Measurements from ENCODE around the gene NFX1.
"Not testable (repeated sequence)": the region's sequence is repeated elsewhere in the genome, so short reads cannot be mapped to it uniquely, and the experiment has no call there.

NFX1 gene

DNA sequence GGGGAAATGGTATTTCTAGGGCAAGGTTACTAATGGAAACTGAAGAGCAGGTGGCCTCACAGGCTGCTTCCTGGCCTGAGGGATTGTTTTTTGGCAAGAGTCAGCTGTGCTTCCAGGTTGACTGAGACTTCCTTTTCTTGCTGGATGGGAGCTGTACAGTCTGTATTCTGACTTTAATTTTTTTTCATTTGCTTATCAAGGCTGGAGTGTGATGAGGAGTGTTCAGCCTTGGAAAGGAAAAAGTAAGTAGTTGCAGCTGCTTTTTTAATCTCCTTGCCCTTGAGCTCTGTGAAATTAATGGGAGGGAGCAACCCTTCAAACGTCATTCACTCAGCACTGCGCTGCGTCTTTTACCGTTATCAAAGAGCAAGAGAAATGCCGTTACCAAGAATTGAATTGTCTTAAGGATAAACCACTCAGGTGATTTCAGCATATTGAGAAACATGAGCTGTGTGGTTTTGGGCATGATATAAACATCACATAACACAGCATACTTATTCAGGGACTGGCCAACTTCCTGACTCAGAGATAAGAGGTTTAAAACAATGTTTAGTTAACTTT lies 64.4 kb downstream of the NFX1 start:
- in situ Hi-C loops (cut with MboI; ENCODE audit: low sequenced_read_pairs), result no loop called here

DNA sequence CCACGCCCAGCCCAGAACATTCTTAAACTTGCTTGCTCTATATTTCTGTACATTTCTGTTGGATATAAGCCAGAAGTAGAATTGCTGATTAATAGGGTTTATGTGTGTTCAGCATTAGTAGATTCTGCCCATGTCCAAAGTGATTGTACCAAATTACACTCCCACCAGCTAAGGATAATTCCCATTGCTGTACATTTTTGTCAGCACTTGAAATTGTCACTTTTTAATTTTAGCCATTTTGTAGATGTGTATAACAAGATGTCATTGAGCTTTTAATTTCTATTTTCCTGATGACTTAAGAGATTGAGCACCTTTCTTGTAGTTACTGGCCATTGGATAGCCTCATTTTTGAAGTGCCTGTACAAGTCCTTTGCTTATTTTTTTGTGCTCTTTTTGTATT lies 65.6 kb downstream of the NFX1 start:
- in situ Hi-C loops (cut with MboI; ENCODE audit: low sequenced_read_pairs), result no loop called here

DNA sequence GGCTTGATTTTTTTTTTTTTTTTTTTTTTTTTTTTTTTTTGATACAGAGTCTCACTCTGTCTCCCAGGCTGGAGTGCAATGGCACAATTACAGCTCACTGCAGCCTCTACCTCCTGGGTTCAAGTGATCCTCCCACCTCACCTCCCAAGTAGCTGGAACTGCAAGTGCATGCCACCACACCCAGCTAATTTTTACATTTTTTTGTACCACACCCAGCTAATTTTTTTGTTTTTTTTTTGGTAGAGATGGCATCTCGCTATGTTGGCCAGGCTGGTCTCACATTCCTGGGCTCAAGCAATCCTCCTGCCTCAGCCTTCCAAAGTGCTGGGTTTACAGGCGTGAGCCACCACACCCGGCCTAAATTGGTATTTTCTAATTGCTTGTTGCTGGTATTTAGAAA lies 68.3 kb downstream of the NFX1 start:
- in situ Hi-C loops (cut with MboI; ENCODE audit: low sequenced_read_pairs), result not testable (repeated sequence)

DNA sequence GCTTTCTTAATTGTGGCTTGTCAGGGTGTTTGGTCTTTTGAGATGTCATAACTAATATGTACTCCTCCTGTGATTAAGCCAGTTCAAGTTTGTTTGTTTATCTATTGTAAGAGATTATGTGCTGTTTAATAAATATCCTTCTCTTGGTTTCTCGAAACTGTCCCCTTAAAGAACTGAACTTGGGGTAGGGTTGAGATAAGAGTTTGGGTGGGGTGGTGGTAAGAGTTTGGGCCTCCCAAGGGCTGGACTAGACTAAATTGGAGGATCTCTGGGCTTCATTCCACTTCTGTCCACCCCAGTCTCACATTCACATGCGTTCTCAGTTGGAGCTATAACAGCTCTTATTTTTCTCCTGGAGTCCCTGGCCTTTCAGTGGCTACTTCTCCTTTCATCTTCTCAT lies 73.8 kb downstream of the NFX1 start:
- in situ Hi-C loops (cut with MboI; ENCODE audit: low sequenced_read_pairs), result no loop called here

DNA sequence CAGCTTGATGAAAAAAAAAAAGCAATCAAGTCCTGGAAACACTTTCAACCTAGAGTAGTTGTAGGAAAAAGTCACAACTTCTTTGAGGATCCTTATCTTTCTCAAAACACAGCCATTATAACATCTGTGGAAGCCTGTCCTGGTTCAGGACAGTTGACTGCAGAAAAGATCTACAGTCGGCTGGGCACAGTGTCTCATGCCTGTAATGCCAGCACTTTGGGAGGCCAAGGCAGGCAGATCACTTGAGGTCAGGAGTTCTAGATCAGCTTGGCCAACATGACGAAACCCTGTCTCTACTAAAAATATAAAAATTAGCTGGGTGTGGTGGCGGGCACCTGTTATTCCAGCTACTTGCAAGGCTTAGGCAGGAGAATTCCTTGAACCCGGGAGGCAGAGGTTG lies 74.5 kb downstream of the NFX1 start:
- in situ Hi-C loops (cut with MboI; ENCODE audit: low sequenced_read_pairs), result not testable (repeated sequence)

DNA sequence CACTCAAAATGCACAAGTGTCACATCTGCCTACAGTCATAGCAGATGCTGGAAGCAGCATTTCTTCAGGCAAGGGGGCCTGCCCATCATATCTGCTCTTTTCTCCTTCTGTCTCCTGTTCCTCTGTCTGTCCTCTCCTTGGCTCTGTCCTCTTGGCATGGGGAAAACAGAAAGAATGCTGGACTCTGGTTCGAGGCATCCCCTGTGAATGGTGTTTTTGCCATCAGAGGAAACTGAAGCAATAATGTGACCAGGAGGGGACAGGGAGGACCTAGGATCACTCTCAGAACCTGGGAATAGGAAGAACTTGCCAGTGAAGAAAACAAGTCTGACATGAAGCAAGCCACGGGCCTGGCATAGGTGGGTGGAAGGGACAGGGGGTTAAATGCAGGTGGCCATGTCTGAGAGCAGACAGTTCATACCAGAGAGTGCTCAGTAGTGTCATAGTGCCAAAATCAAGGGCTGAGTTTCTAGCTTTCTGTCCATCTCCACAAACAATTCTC lies 76.7 kb downstream of the NFX1 start:
- in situ Hi-C loops (cut with MboI; ENCODE audit: low sequenced_read_pairs), result no loop called here

DNA sequence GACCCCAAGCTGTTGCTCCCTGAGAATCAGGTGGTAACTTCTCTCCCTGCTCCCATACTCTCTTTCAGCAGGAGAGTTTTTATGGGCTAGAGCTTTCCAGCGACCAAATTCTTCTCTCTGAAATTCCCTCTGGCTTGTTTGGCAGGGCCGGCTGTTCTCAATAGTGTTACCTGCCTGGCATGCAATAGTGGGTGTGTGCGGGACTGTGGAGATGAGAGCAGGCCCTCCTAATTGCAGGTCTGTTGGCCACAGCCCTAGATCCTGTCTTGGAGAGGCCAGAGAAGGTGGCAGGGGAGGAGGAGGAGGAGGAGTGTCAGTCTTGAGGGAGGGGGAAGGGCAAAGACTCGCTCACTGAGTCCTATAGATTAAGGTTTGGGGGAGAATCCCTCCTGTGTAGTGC lies 82.6 kb downstream of the NFX1 start:
- in situ Hi-C loops (cut with MboI; ENCODE audit: low sequenced_read_pairs), result no loop called here

DNA sequence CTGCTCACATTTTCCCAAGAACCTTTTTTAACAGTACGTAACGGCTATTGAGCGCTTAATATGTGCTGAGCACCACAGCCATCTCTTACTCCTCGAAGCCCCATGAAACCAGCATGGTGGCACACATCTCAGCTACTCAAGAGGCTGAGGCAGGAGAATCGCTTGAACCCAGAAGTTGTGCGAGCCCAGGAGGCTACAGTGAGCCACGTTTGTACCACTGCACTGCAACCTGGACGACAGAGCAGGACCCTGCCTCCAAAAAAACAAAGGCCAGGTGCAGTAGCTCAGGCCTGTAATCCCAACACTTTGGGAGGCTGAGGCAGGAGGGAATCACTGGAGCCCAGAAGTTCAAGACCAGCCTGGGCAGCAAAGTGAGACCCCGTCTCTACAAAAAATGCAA lies 83.9 kb downstream of the NFX1 start:
- in situ Hi-C loops (cut with MboI; ENCODE audit: low sequenced_read_pairs), result no loop called here

DNA sequence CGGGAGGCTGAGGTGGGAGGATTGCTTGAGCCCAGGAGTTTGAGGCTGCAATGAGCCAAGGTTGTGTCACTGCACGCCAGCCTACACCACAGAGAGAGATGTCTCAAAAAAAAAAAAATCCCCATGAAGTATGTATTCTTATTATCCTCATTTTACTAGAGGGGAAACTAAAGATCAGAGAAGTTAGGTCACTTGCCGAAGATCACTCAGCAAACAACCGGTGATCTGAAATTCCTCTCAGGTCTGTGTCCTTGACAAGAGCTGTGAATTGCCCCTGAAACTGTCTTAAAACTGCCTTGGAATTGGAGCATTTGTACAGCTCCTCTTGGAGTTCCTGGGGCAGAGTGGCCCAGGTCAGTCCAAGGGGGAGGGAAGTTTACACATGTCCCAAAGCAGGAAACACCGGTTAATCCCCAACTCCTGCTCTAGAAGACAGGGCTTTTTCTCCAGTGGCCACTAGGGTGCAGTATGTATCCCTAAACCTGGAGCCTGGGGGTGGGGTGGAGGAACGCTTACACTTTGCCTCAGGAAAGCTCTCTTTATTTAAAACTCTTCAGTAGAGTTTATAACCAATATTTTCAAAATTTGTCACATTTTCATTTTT lies 84.4 kb downstream of the NFX1 start:
- in situ Hi-C loops (cut with MboI; ENCODE audit: low sequenced_read_pairs), result no loop called here

DNA sequence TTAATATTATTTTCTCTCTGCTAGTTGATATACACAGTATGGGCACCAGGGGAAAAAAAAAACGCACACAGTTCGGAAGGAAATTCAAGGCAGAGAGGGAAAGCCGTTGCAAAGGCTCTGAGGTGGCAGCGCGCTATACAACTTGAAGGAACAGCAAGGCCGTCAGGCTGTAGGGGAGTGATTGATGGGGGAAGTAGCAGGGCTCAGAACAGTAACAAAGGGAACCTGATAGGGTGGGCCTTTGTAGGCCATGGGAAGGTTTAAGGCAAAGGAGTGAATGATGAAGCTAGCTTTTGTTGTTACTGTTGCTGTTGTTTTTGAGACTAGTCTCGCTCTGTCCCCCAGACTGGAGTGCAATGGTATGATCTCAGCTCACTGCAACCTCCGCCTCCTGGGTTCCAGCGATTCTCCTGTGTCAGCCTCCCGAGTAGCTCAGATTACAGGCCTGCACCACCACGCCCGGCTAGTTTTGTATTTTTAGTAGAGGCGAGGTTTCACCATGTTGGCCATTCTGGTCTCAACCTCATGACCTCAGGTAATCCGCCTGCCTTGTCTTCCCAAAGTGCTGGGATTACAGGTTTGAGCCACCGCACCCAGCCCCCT lies 85.0 kb downstream of the NFX1 start:
- in situ Hi-C loops (cut with MboI; ENCODE audit: low sequenced_read_pairs), result no loop called here

DNA sequence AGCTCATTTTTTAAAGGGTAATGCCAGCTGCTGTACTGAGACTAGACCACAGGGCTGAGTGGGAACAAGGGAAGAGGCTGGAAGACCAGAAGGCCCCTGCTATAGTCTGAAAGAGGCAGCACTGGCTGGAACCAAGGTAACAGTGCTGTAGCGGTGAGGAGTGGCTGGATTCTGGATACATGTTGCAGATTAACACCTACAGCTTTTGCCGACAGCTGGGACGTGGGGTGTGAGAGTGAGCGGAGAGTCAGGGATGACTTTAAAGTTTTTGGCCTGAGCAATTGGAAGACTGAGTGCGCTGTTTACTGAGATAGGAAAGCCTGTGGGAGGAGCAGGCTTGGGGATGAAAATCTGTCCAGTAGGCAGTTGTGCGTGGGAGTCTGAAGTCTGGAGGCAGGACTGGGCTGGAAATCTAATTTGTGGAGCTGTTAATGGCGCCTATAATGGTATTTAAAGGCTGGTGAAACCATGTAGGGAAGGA lies 85.6 kb downstream of the NFX1 start:
- in situ Hi-C loops (cut with MboI; ENCODE audit: low sequenced_read_pairs), result no loop called here

DNA sequence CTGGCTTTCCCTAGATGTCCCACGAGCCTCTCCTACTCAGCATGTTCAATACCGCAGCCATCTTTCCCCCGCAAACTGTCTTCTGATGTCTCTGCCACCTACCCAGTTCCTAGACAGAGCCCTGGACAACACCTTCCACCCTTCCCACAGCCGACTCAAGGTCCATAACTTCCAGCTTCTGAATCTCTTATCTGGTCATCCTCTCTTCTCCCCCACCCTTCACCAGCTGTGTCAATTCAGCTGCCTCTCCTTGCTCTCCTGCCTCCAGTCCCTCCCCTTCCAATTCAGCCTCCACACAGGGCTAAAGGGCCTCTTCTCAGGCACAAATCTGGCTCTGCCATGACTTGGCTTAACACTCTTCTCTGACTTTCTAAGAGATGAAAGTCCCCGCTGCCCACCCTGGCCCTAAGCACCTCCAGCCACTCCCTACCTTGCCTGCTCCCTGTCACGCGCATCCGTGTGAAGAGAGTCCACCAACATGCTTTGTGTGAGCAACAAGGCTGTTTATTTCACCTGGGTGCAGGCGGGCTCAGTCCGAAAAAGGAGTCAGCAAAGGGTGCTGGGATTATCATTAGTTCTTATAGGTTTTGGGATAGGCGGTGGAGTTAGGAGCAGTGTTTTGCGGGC lies 86.9 kb downstream of the NFX1 start:
- in situ Hi-C loops (cut with MboI; ENCODE audit: low sequenced_read_pairs), result no loop called here

DNA sequence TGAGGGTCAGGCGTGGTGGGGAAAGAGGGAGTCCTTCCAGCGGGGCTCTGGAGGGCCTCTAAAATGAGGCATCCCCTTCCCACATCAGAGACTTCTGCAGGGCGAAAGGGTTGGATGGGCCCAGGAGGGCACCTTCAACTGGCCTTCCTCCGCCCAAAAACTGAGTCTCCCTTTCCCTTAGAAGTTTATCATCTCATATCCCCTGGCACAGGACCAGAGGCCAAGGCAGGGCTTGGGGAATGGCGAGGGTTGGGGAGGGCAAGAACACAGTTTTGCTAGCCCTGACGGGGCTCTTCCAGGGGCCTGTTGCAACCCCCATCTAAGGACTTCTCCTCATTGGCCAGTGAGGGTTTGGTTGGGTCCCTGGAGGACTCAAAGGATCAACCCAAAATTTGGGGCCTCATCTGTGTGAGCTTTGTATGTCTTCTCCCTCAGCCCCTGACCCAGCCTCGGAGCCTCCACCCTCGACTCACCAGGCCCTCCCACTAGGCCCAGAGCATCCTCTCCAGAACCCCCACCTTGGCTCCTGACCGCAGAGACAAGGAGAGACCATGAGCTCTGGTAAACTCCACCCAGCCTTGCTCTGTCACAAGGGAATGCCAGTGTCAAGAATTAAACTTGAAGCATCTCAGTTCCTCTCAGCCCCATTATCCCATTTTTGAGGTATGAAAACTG lies 87.9 kb downstream of the NFX1 start:
- in situ Hi-C loops (cut with MboI; ENCODE audit: low sequenced_read_pairs), result no loop called here

DNA sequence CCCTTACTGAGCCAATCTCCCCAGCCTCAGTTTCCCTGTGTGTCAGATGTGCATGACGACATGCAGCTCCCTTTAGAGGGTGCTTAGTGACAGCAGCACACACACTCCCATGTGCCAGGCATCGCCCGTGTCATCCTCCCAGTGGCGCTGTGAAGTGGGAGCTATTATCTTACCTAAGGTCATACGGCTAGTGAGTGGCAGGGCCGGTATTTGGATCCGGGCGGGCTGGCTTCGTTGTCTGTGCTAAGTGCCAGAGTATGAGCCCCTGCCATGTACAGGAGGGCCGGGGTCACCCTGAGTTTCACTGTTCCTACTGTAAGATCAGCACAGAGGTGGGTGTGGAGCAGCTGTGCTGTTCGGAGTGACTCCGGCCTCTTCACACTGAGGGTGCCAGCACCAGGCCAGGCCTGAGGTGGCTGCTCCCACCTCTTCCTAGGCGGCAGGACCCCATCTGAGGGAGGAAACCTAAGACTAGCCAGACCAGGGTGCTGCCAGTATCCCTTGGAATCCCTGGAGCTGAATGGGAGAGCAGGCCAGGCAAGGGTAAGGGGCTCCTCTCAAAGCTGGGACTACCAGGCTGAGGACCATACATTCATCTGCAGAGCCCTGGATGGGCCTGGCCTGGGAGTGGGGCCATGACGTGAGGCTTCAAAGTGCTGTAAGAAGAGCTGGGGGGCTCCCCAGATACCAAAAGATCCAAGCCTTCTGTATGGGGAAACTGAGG lies 89.5 kb downstream of the NFX1 start:
- in situ Hi-C loops (cut with MboI; ENCODE audit: low sequenced_read_pairs), result no loop called here

DNA sequence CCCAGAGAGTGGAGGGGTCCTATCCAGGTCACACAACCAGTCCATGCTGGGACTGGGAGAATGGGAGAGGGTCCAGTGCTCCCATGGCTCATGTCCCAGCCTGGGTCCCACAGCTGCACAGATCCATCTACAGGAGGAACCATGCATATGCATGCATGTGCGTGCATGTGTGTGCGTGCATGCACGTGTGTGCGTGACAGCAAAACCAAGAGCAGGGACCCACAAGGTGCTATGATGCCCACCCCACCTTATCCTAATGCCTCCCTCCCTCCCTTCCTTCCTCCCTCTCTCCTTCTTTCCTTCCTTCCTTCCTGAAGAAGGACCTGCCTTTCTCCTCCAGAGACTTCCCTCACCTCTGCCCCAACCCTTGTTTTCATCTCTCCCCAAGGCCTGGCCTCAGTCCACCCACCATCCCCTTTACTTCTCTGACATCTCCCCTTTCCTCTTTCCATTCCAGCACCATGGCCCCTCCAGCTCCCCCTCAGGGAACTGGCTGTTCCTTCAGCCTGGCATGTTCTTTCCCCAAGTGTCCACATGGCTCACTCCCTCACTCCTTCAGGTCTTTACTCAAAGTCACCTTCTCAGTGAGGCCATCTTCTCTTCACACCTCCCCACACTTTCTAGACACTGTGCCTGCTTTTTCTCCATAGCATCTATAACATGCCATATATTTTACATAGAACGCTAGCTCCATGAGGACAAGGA lies 90.2 kb downstream of the NFX1 start:
- in situ Hi-C loops (cut with MboI; ENCODE audit: low sequenced_read_pairs), result no loop called here

DNA sequence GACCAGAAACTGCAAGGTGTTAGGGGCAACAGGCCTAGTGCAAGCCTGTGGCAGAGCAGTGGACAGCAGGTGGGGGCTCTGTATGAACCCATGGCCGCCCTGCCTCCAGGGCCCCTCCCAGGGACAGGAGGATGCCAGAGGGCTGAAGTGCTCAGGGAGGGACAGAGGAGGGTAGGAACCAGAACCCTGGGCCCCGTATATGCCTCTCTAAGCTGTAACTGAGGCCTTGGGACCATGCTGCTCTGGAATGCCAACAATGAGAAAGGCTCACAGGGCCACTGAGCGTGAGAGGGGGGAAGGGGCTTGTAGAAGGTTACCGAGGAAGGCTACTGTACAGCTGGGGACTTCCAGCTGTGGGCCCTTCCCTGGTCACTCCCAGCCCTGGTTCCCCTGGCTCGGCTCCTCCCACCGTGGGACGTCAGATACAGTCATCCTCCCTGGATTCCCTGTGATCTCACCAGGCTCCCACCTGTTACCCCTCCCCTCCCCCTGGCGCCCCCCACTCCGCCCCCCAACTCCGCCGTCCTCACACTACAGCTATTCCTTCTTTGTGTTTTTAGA lies 91.0 kb downstream of the NFX1 start:
- in situ Hi-C loops (cut with MboI; ENCODE audit: low sequenced_read_pairs), result no loop called here

DNA sequence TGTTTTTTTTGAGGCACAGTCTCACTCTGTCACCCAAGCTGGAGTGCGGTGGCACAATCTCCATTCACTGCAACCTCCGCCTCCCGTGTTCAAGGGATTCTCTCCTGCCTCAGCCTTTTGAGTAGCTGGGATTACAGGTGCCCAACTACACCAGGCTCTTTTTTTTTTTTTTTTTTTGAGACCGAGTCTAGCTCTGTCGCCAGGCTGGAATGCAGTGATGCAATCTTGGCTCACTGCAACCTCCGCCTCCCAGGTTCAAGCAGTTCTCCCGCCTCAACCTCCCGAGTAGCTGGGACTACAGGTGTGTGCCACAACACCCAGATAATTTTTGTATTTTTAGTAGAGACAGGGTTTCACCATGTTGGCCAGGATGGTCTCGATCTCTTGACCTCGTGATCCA lies 92.1 kb downstream of the NFX1 start:
- in situ Hi-C loops (cut with MboI; ENCODE audit: low sequenced_read_pairs), result not testable (repeated sequence)

DNA sequence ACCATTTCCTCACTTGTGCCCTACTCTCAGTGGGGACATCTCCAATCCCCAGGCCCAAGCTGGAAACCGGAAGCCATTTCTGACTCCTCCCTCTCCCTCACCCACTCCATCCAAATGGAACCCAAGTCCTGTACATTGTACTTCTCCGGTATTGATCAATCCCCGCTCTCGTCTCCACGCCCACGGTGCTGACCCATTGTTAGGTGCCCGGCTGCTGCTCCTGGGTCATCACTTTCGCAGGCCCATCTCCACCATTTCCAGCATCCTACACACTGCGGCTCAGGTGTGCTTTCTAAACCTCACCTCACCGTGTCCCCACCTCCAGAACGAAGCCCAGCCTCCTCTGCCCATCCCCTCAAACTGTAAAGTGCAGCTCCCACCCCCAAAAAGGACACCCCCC lies 93.1 kb downstream of the NFX1 start:
- in situ Hi-C loops (cut with MboI; ENCODE audit: low sequenced_read_pairs), result not testable (repeated sequence)

DNA sequence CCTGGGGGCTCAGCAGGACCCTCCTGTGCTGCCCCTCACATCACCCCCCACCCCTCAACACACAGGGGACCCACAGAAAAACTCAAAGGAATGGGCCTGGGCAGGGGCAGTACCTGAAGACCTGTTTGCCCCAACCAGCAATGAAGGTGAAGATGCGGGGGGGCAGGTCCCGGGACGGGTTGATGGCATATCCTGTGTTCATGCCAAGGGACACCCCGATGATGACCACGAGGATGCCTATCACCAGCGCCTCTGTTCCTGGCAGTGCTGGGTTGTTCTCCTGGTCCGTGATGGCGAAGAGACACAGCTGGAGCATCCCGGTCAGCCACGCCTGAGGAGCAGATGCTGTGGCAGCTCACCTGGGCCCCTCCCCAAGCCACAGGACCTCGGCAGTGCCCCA lies 95.2 kb downstream of the NFX1 start:
- in situ Hi-C loops (cut with MboI; ENCODE audit: low sequenced_read_pairs), result not testable (repeated sequence)

All from HL-60/S4 treated with retinoic acid at 250 ng/mL for 4 days and 3 days (cell line).